HG02840 (cell line): Measurements from ENCODE around the gene EPHA6.

Source experiments
- ATAC-seq: cut with Tn5 transposase; IDR thresholded peaks from one replicate; pipeline ENCODE4 v1.9.1; 2021; ENCODE audit warnings: mild to moderate bottlenecking, moderate library complexity, moderate number of reproducible peaks; ENCODE audit not compliant: unreplicated experiment, low FRiP score

The EPHA6 gene

GRCh38 chr3:96813820-96814650, at the start of gene EPHA6:
Gene EPHA6, plus strand, starts transcription at chr3:96814594.
- peak; percentile 16 for ATAC-seq

- no peak for ATAC-seq
Observed at GRCh38 chr3:96776818-96777217, 37.6 kb upstream of the EPHA6 start.

GRCh38 chr3:96779810-96780209, 34.6 kb upstream of the EPHA6 start:
- ATAC-seq: no peak

GRCh38 chr3:96796101-96796500, 18.3 kb upstream of the EPHA6 start:
- no peak for ATAC-seq

- ATAC-seq: no peak
Observed at GRCh38 chr3:96803870-96804269, 10.5 kb upstream of the EPHA6 start.

- no peak for ATAC-seq
Observed at GRCh38 chr3:96806341-96806740, 8.1 kb upstream of the EPHA6 start.

- ATAC-seq: peak; percentile 99
Observed at GRCh38 chr3:96813134-96813819, 1.1 kb upstream of the EPHA6 start.

- no peak for ATAC-seq
Observed at GRCh38 chr3:96814651-96815567, 515 bp downstream of the EPHA6 start.

- ATAC-seq: no peak
Observed at GRCh38 chr3:96831175-96831574, 16.8 kb downstream of the EPHA6 start.

GRCh38 chr3:96833301-96833700, 18.9 kb downstream of the EPHA6 start:
- ATAC-seq: no peak

- ATAC-seq: no peak
Observed at GRCh38 chr3:96836153-96836915, 21.9 kb downstream of the EPHA6 start.

- ATAC-seq: no peak
Observed at GRCh38 chr3:96843505-96844203, 29.3 kb downstream of the EPHA6 start.

- no peak for ATAC-seq
Observed at GRCh38 chr3:96844204-96844514, 29.8 kb downstream of the EPHA6 start.

GRCh38 chr3:96852849-96853248, 38.5 kb downstream of the EPHA6 start:
- ATAC-seq: no peak

GRCh38 chr3:96860882-96861281, 46.5 kb downstream of the EPHA6 start:
- ATAC-seq: no peak

- ATAC-seq: no peak
Observed at GRCh38 chr3:96863129-96863740, 48.8 kb downstream of the EPHA6 start.

GRCh38 chr3:96865605-96866004, 51.2 kb downstream of the EPHA6 start:
- ATAC-seq: no peak

- ATAC-seq: no peak
Observed at GRCh38 chr3:96869316-96869715, 54.9 kb downstream of the EPHA6 start.

GRCh38 chr3:96877510-96877909, 63.1 kb downstream of the EPHA6 start:
- ATAC-seq: no peak
